ENCODE data around the gene DLEC1.

The DLEC1 gene

GRCh38 chr3:38151667-38152265 is 112.8 kb downstream of the DLEC1 start:
- no peaks in the 10 kb centered on the region for H3K27me3 Mint-ChIP-seq (ENCODE audit: low read depth)
- H3K9me3 Mint-ChIP-seq: no peaks in the 10 kb centered on the region
- no peak for TF ChIP-seq CTCF (IDR thresholded peaks at IDR 0.05; ENCODE audit: unreplicated experiment in 3 of 3)
- no peaks in the 10 kb centered on the region for H3K36me3 Mint-ChIP-seq (ENCODE audit: low read depth)
- H3K27ac Mint-ChIP-seq: no peak overlapping the region
- H3K4me1 Mint-ChIP-seq: no peaks in the 10 kb centered on the region
- no peak overlapping the region for H3K4me3 Mint-ChIP-seq

GRCh38 chr3:38152609-38153008 is 113.6 kb downstream of the DLEC1 start:
- Mint-ChIP-seq H3K9me3 (no peaks in the 10 kb centered on the region), H3K4me3 (no peak overlapping the region), H3K27ac (no peak overlapping the region), H3K36me3 (ENCODE audit: low read depth) (no peaks in the 10 kb centered on the region), H3K27me3 (ENCODE audit: low read depth) (no peaks in the 10 kb centered on the region), H3K4me1 (no peaks in the 10 kb centered on the region)
- TF ChIP-seq CTCF (IDR thresholded peaks at IDR 0.05; ENCODE audit: unreplicated experiment in 3 of 3): no peak

- Mint-ChIP-seq H3K4me3 (no peak overlapping the region), H3K27me3 (ENCODE audit: low read depth) (no peaks in the 10 kb centered on the region), H3K27ac (no peak overlapping the region), H3K36me3 (ENCODE audit: low read depth) (no peaks in the 10 kb centered on the region), H3K4me1 (no peaks in the 10 kb centered on the region), H3K9me3 (no peaks in the 10 kb centered on the region)
- no peak for TF ChIP-seq CTCF (IDR thresholded peaks at IDR 0.05; ENCODE audit: unreplicated experiment in 3 of 3)
Observed at GRCh38 chr3:38153221-38153620, 114.2 kb downstream of the DLEC1 start.

- no peaks in the 10 kb centered on the region for H3K9me3 Mint-ChIP-seq
- no peak overlapping the region for H3K27ac Mint-ChIP-seq
- no peak for TF ChIP-seq CTCF (IDR thresholded peaks at IDR 0.05; ENCODE audit: unreplicated experiment in 3 of 3)
- H3K27me3 Mint-ChIP-seq (ENCODE audit: low read depth): no peaks in the 10 kb centered on the region
- H3K36me3 Mint-ChIP-seq (ENCODE audit: low read depth): no peaks in the 10 kb centered on the region
- H3K4me1 Mint-ChIP-seq: no peaks in the 10 kb centered on the region
- H3K4me3 Mint-ChIP-seq: no peak overlapping the region
Observed at GRCh38 chr3:38154033-38154494, 115.1 kb downstream of the DLEC1 start.

- no peak overlapping the region for H3K27ac Mint-ChIP-seq
- TF ChIP-seq CTCF (IDR thresholded peaks at IDR 0.05; ENCODE audit: unreplicated experiment in 3 of 3): no peak
- no peaks in the 10 kb centered on the region for H3K9me3 Mint-ChIP-seq
- no peaks in the 10 kb centered on the region for H3K36me3 Mint-ChIP-seq (ENCODE audit: low read depth)
- no peak overlapping the region for H3K4me3 Mint-ChIP-seq
- H3K4me1 Mint-ChIP-seq: no peaks in the 10 kb centered on the region
- H3K27me3 Mint-ChIP-seq (ENCODE audit: low read depth): no peaks in the 10 kb centered on the region
Observed at GRCh38 chr3:38154625-38155255, 115.7 kb downstream of the DLEC1 start.

- H3K27ac Mint-ChIP-seq: no peak overlapping the region
- no peak overlapping the region for H3K4me3 Mint-ChIP-seq
Observed at GRCh38 chr3:38155825-38156224, 116.8 kb downstream of the DLEC1 start.

More at GRCh38 chr3:38155825-38156224, 116.8 kb downstream of the DLEC1 start:
- H3K9me3 Mint-ChIP-seq: no peaks in the 10 kb centered on the region
- H3K36me3 Mint-ChIP-seq (ENCODE audit: low read depth): no peaks in the 10 kb centered on the region
- no peaks in the 10 kb centered on the region for H3K27me3 Mint-ChIP-seq (ENCODE audit: low read depth)
- TF ChIP-seq CTCF (IDR thresholded peaks at IDR 0.05; ENCODE audit: unreplicated experiment in 3 of 3): no peak
- no peaks in the 10 kb centered on the region for H3K4me1 Mint-ChIP-seq
